HEK293T (cell line): Measurements from ENCODE around the gene PCBP4.
A peak's percentile ranks its signal among the peaks of the same experiment; 100 is the strongest.

ENCODE experiments used
- BHLHE40 ChIP-seq: fragments of 450-650 bp; IDR thresholded peaks from 2 replicates; pipeline ENCODE4 v1.6.1; 2016; ENCODE audit warnings: mild to moderate bottlenecking, moderate library complexity, borderline replicate concordance
- ELF4 ChIP-seq: fragments of 450-650 bp; IDR thresholded peaks from 2 replicates; pipeline ENCODE4 v1.6.1; 2017; ENCODE audit warnings: antibody characterized with exemption
- NFRKB ChIP-seq: fragments of 450-650 bp; IDR thresholded peaks from 2 replicates; pipeline ENCODE4 v1.6.1; 2016; ENCODE audit warnings: mild to moderate bottlenecking, moderate library complexity
- PKNOX1 ChIP-seq: fragments of 450-650 bp; IDR thresholded peaks from 2 replicates; pipeline ENCODE4 v1.6.1; 2016
- SP1 ChIP-seq: fragments of 450-650 bp; IDR thresholded peaks from 2 replicates; pipeline ENCODE4 v1.6.1; 2017

GRCh38 chr3:52006017-52006819 lies 39.0 kb upstream of the PCBP4 start:
- TF ChIP-seq BHLHE40 (no peak), ELF4 (no peak), PKNOX1 (0 out of 2 replicates have a peak, but pooled peaks have one; percentile 6), NFRKB (no peak), SP1 (no peak)
